Measurements from ENCODE around the gene PCED1B. TPM values are rescaled to one million over a fixed set of nuclear protein-coding genes. Genes with fewer than 3 reads are reported as not detected.
A peak's percentile ranks its signal among the peaks of the same experiment; 100 is the strongest.

The PCED1B gene
- total RNA-seq, 2 donors from 2014 or later: 2.5 to 7.0 TPM

- H3K36me3 ChIP-seq (ENCODE audit: control insufficient read depth, insufficient read depth, low read length): no peaks in the 10 kb centered on the region
- no peak overlapping the region for H3K4me3 Mint-ChIP-seq
- WGBS, 2 experiments (ENCODE audit: insufficient coverage in 1 of 2, insufficient read length in 1 of 2): 86 to 100% methylated on average over 1 to 3 of the region's 3 CpGs
- H3K27ac ChIP-seq (ENCODE audit: low read depth, low read length): no peak overlapping the region
- no peak overlapping the region for H3K4me3 ChIP-seq (ENCODE audit: low read length)
- peaks cover 42% of the 10 kb centered on the region for H3K4me1 Mint-ChIP-seq
- no peak overlapping the region for H3K9ac ChIP-seq (ENCODE audit: extremely low read depth, low read length, poor library complexity, severe bottlenecking)
- H3K36me3 Mint-ChIP-seq (ENCODE audit: low read depth): no peaks in the 10 kb centered on the region
- no peaks in the 10 kb centered on the region for H3K27me3 Mint-ChIP-seq (ENCODE audit: insufficient read depth)
- DNase-seq: no peak
- TF ChIP-seq, protein P1, sequence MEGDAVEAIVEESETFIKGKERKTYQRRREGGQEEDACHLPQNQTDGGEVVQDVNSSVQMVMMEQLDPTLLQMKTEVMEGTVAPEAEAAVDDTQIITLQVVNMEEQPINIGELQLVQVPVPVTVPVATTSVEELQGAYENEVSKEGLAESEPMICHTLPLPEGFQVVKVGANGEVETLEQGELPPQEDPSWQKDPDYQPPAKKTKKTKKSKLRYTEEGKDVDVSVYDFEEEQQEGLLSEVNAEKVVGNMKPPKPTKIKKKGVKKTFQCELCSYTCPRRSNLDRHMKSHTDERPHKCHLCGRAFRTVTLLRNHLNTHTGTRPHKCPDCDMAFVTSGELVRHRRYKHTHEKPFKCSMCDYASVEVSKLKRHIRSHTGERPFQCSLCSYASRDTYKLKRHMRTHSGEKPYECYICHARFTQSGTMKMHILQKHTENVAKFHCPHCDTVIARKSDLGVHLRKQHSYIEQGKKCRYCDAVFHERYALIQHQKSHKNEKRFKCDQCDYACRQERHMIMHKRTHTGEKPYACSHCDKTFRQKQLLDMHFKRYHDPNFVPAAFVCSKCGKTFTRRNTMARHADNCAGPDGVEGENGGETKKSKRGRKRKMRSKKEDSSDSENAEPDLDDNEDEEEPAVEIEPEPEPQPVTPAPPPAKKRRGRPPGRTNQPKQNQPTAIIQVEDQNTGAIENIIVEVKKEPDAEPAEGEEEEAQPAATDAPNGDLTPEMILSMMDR (conservative IDR thresholded peaks at IDR 0.05): no peak
- H3K9me3 Mint-ChIP-seq: no peaks in the 10 kb centered on the region
- H3K27ac Mint-ChIP-seq: no peak overlapping the region
- H3K9me3 ChIP-seq (ENCODE audit: control insufficient read depth, low read length): no peaks in the 10 kb centered on the region
- H3K4me1 ChIP-seq (ENCODE audit: control insufficient read depth, insufficient read depth, low read length): no peaks in the 10 kb centered on the region
- no peaks in the 10 kb centered on the region for H3K27me3 ChIP-seq (ENCODE audit: control insufficient read depth, insufficient read depth, low read length, poor library complexity, severe bottlenecking)
Measured at GRCh38 chr12:47035484-47035883, 43.9 kb upstream of the PCED1B start.

DNA sequence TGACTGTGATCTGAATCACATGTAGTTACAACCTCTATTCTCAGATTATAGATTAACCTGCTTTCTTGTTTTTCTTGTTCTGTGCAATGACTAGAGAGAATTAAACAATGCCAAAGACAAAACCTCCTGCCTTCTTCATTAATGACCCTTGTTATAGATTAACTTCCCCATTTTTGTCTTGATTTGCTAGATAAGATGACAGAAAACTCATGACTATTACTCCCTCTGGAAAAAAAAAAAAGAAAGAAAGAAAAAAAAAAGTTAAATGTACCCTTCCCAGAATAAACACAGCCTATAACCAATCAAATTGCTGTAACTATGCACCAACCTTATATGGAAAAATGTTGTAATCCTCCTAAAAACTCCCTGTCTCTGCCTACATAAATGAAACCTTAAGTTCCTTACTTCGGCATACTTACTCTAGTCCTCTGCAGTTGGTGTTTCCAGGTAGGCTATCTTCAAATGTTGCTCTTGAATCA is 41.1 kb upstream of the PCED1B start:
- Mint-ChIP-seq H3K36me3 (ENCODE audit: low read depth) (no peaks in the 10 kb centered on the region), H3K4me3 (peak overlapping the region; percentile 17), H3K4me1 (peaks cover 41% of the 10 kb centered on the region), H3K27ac (no peak overlapping the region), H3K27me3 (ENCODE audit: insufficient read depth) (no peaks in the 10 kb centered on the region), H3K9me3 (no peaks in the 10 kb centered on the region)
- Histone ChIP-seq H3K27me3 (ENCODE audit: control insufficient read depth, insufficient read depth, low read length, poor library complexity, severe bottlenecking) (no peaks in the 10 kb centered on the region), H3K9me3 (ENCODE audit: control insufficient read depth, low read length) (no peaks in the 10 kb centered on the region), H3K36me3 (ENCODE audit: control insufficient read depth, insufficient read depth, low read length) (no peaks in the 10 kb centered on the region), H3K4me3 (ENCODE audit: low read length) (no peak overlapping the region), H3K4me1 (ENCODE audit: control insufficient read depth, insufficient read depth, low read length) (no peaks in the 10 kb centered on the region), H3K9ac (ENCODE audit: extremely low read depth, low read length, poor library complexity, severe bottlenecking) (no peak overlapping the region), H3K27ac (ENCODE audit: low read depth, low read length) (no peak overlapping the region)
- 96 to 100% methylated on average over 1 of the region's 1 CpG for WGBS, 2 experiments (ENCODE audit: insufficient coverage in 1 of 2, insufficient read length in 1 of 2)
- no peak for DNase-seq
- TF ChIP-seq, protein P1 (conservative IDR thresholded peaks at IDR 0.05): no peak

- Mint-ChIP-seq H3K27ac (no peak overlapping the region), H3K4me3 (no peak overlapping the region), H3K9me3 (no peaks in the 10 kb centered on the region), H3K27me3 (ENCODE audit: insufficient read depth) (no peaks in the 10 kb centered on the region), H3K36me3 (ENCODE audit: low read depth) (no peaks in the 10 kb centered on the region), H3K4me1 (peaks cover 37% of the 10 kb centered on the region)
- Histone ChIP-seq H3K27ac (ENCODE audit: low read depth, low read length) (no peak overlapping the region), H3K9ac (ENCODE audit: extremely low read depth, low read length, poor library complexity, severe bottlenecking) (no peak overlapping the region), H3K4me1 (ENCODE audit: control insufficient read depth, insufficient read depth, low read length) (no peaks in the 10 kb centered on the region), H3K36me3 (ENCODE audit: control insufficient read depth, insufficient read depth, low read length) (no peaks in the 10 kb centered on the region), H3K27me3 (ENCODE audit: control insufficient read depth, insufficient read depth, low read length, poor library complexity, severe bottlenecking) (no peaks in the 10 kb centered on the region), H3K9me3 (ENCODE audit: control insufficient read depth, low read length) (no peaks in the 10 kb centered on the region), H3K4me3 (ENCODE audit: low read length) (no peak overlapping the region)
- DNase-seq: no peak
- TF ChIP-seq, protein P1 (conservative IDR thresholded peaks at IDR 0.05): no peak
- 92 to 100% methylated on average over 2 of the region's 2 CpGs for WGBS, 2 experiments (ENCODE audit: insufficient coverage in 1 of 2, insufficient read length in 1 of 2)
Measured at GRCh38 chr12:47039079-47039478, 40.3 kb upstream of the PCED1B start.

Measured in endodermal cell (in vitro differentiated cells).